Adrenal gland (tissue), 5 donors: ENCODE results near the gene MGMT.

ENCODE experiments used
- CTCF ChIP-seq, 6 experiments: fragments of 450-650 bp in 4 of 6; fragments of 200-600 bp in 2 of 6; sonication (generic) in 1 of 6; IDR thresholded peaks; 1 replicate in 5 of 6; 2 replicates in 1 of 6; pipeline versions ENCODE4 v1.5.1 to v1.8.0; 2016 to 2021; ENCODE audit warnings: antibody characterized with exemption in 6 of 6, mild to moderate bottlenecking in 2 of 6, moderate library complexity in 1 of 6
- POLR2A ChIP-seq, 2 donors: fragments of 450-650 bp; IDR thresholded peaks; one replicate each; pipeline ENCODE4 v1.6.1; 2017; ENCODE audit warnings: antibody characterized with exemption in 2 of 2, mild to moderate bottlenecking in 2 of 2, moderate library complexity in 1 of 2
- donor health status: DM: no; HTN: no; CAD: no.

GRCh38 chr10:129444359-129444758 is 22.7 kb upstream of the MGMT start:
- no peak for TF ChIP-seq CTCF (IDR thresholded peaks at IDR 0.05)
- no peak for TF ChIP-seq POLR2A (IDR thresholded peaks at IDR 0.05)
